ENCODE data around the gene RAB17.

The RAB17 gene

DNA sequence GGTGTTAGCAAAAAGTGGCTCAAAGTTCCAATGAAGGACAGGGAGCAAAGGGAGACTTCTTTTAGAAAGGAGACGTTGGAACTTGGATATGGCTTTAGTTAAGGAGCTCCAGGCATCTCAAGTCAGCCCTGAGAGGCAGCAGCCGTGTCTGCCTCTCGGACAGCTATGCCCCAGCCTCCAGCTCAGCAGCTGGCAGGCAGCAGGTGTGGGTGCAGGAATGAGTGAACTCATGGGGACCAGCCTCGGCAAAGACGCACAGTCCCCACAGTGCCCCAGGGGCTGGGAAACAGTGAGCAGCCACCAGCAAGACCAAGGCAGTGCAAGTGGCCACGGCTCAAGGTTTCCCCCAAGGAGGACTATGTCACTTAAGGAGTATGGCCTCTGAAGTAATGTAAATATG, 35.2 kb upstream of the RAB17 start:
- CTCF ChIA-PET = interaction anchor here (0.6 kb wide), 1 partner anchor 187 kb away, joined by 3 read pairs; no protein-coding TSS in a partner anchor
- POLR2A ChIA-PET = no interaction called here
- no peak for TF ChIP-seq ZNF384 (IDR thresholded peaks at IDR 0.05)
- TF ChIP-seq, protein P1, sequence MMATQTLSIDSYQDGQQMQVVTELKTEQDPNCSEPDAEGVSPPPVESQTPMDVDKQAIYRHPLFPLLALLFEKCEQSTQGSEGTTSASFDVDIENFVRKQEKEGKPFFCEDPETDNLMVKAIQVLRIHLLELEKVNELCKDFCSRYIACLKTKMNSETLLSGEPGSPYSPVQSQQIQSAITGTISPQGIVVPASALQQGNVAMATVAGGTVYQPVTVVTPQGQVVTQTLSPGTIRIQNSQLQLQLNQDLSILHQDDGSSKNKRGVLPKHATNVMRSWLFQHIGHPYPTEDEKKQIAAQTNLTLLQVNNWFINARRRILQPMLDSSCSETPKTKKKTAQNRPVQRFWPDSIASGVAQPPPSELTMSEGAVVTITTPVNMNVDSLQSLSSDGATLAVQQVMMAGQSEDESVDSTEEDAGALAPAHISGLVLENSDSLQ (IDR thresholded peaks at IDR 0.05) = no peak
- no peak for TF ChIP-seq FOXK2 (IDR thresholded peaks at IDR 0.05)
- TF ChIP-seq SP1 (IDR thresholded peaks at IDR 0.05) = no peak
- TF ChIP-seq ELF4 (IDR thresholded peaks at IDR 0.05) = no peak
- DNase-seq (ENCODE audit: extremely low spot score) = no peak

DNA sequence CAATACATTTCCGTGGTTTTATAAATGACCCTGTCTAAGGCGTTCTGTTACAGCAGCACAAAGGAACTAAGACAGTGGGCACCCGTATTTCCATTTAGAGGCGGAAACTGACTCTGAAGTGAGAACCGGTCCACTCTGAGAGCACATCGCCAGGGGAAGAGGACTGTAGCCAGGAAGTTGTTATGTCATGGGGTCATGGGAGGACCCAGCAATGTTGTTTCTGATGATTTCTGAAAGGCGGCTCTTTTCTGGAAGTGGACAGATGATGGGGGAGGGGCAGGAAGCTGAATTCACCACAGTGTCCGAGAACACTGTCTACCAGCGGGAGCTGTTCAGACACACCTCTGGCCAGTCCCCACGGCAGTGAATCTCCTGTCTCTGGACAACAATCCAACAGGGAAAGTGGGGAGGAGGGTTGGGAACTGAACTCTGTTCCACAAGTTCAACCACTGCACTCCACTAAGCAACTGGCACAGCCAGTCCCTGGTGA, 34.7 kb upstream of the RAB17 start:
- TF ChIP-seq, protein P1 (IDR thresholded peaks at IDR 0.05) = no peak
- no peak for TF ChIP-seq SUZ12 (IDR thresholded peaks at IDR 0.05)
- TF ChIP-seq ZNF384 (IDR thresholded peaks at IDR 0.05) = no peak
- no peak for TF ChIP-seq ELF4 (IDR thresholded peaks at IDR 0.05)
- no peak for TF ChIP-seq FOXM1 (IDR thresholded peaks at IDR 0.05; ENCODE audit: borderline replicate concordance)
- TF ChIP-seq CTBP1 (IDR thresholded peaks at IDR 0.05; ENCODE audit: borderline replicate concordance) = no peak
- no peak for TF ChIP-seq ARNT (IDR thresholded peaks at IDR 0.05)
- TF ChIP-seq L3MBTL2 (conservative IDR thresholded peaks at IDR 0.05) = no peak
- no peak for TF ChIP-seq SP1 (IDR thresholded peaks at IDR 0.05)
- no peak for TF ChIP-seq FOXA1 (IDR thresholded peaks at IDR 0.05)
- no peak for TF ChIP-seq HDGF (IDR thresholded peaks at IDR 0.05; ENCODE audit: borderline replicate concordance)
- TF ChIP-seq TARDBP (IDR thresholded peaks at IDR 0.05) = no peak
- no peak for TF ChIP-seq FOXK2 (IDR thresholded peaks at IDR 0.05)
- no peak for TF ChIP-seq LEF1 (IDR thresholded peaks at IDR 0.05; ENCODE audit: borderline replicate concordance)
- TF ChIP-seq NFRKB (IDR thresholded peaks at IDR 0.05) = no peak
- TF ChIP-seq BHLHE40 (IDR thresholded peaks at IDR 0.05; ENCODE audit: borderline replicate concordance) = no peak
- no peak for DNase-seq (ENCODE audit: extremely low spot score)
- ChIA-PET POLR2A (no interaction called here), CTCF (no interaction called here)

- TF ChIP-seq NFRKB (IDR thresholded peaks at IDR 0.05) (no peak), BHLHE40 (IDR thresholded peaks at IDR 0.05; ENCODE audit: borderline replicate concordance) (no peak), SUZ12 (IDR thresholded peaks at IDR 0.05) (no peak), ARNT (IDR thresholded peaks at IDR 0.05) (no peak), FOXK2 (IDR thresholded peaks at IDR 0.05) (no peak), TARDBP (IDR thresholded peaks at IDR 0.05) (no peak), FOXA1 (IDR thresholded peaks at IDR 0.05) (no peak), HDGF (IDR thresholded peaks at IDR 0.05; ENCODE audit: borderline replicate concordance) (no peak), FOXM1 (IDR thresholded peaks at IDR 0.05; ENCODE audit: borderline replicate concordance) (no peak), ZNF384 (IDR thresholded peaks at IDR 0.05) (no peak)
- TF ChIP-seq, protein P1 (IDR thresholded peaks at IDR 0.05) = no peak
- DNase-seq (ENCODE audit: extremely low spot score) = no peak
- ChIA-PET POLR2A (no interaction called here), CTCF (no interaction called here)
Observed at GRCh38 chr2:237624565-237624964, 34.0 kb upstream of the RAB17 start.

DNA sequence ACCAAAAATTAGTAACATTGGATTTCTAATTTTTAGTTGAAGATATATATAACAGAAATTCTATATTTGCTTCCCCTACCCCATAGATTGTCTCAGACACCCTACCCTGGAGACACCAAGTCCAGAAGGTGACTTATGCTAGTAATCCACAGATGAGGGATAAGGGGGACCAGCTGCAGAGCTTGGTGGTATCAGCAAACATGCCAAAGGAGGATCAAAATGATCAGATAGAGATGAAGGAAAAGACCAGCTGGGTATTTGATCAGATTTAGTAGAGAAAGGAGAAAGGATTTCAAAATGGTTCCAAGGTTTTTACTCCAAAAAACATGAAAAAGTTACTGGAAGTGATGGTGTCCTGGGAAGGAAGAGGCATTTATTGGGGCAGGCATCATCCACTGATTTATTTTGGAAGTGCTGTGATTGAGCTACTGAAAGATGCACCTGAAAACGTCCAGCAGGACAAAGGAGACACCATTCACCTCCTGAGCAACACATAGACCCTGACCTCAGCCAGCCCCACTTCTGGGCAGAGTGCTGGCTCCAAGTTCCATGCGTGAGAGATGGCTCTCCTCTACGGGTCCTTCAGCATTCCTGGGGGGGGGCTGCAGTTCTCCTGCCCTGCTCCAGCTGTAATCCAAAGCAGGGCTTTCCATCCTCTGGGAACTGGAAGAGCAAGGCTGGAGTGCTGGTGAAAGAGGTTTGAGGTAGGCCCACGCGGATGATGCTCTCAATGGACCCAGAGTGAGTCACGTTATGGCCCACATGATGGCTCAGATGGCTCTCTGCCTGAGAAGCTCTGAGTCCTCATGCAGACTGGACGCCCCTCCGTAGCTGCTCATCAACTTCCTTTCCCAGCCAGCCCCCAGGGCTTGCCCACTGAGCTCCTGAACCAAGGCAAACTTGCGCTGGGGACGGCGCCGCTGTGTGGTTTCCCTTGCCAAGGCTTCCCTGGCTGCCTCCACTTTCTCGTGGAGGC, 33.2 kb upstream of the RAB17 start:
- TF ChIP-seq FOXK2 (IDR thresholded peaks at IDR 0.05) (no peak), FOXA1 (IDR thresholded peaks at IDR 0.05) (no peak), BHLHE40 (IDR thresholded peaks at IDR 0.05; ENCODE audit: borderline replicate concordance) (no peak), L3MBTL2 (conservative IDR thresholded peaks at IDR 0.05) (no peak), ZNF384 (IDR thresholded peaks at IDR 0.05) (no peak), CTBP1 (IDR thresholded peaks at IDR 0.05; ENCODE audit: borderline replicate concordance) (no peak), FOXM1 (IDR thresholded peaks at IDR 0.05; ENCODE audit: borderline replicate concordance) (no peak), ARNT (IDR thresholded peaks at IDR 0.05) (no peak), HDGF (IDR thresholded peaks at IDR 0.05; ENCODE audit: borderline replicate concordance) (no peak), TARDBP (IDR thresholded peaks at IDR 0.05) (no peak), LEF1 (IDR thresholded peaks at IDR 0.05; ENCODE audit: borderline replicate concordance) (no peak), NFRKB (IDR thresholded peaks at IDR 0.05) (no peak), SP1 (IDR thresholded peaks at IDR 0.05) (no peak)
- POLR2A ChIA-PET = no interaction called here
- no peak for DNase-seq (ENCODE audit: extremely low spot score)
- CTCF ChIA-PET = no interaction called here

- ChIA-PET POLR2A (no interaction called here), CTCF (no interaction called here)
- no peak for DNase-seq (ENCODE audit: extremely low spot score)
- TF ChIP-seq SUZ12 (IDR thresholded peaks at IDR 0.05) (no peak), BHLHE40 (IDR thresholded peaks at IDR 0.05; ENCODE audit: borderline replicate concordance) (no peak), ELF4 (IDR thresholded peaks at IDR 0.05) (no peak), SP1 (IDR thresholded peaks at IDR 0.05) (no peak), CTBP1 (IDR thresholded peaks at IDR 0.05; ENCODE audit: borderline replicate concordance) (no peak), FOXM1 (IDR thresholded peaks at IDR 0.05; ENCODE audit: borderline replicate concordance) (no peak)
- TF ChIP-seq, protein P1 (IDR thresholded peaks at IDR 0.05) = no peak
Observed at GRCh38 chr2:237618449-237618848, 27.9 kb upstream of the RAB17 start.
